ENCODE measurements around the gene LRRC59. TPM values are rescaled to one million over a fixed set of nuclear protein-coding genes. Genes with fewer than 3 reads are reported as not detected.
A peak's percentile ranks its signal among the peaks of the same experiment; 100 is the strongest.
"Not testable (repeated sequence)": the region's sequence is repeated elsewhere in the genome, so short reads cannot be mapped to it uniquely, and the experiment has no call there.

Gene LRRC59
- total RNA-seq, 2 experiments from 2014 or later: 45.0 to 47.1 TPM

- POLR2A ChIA-PET: interaction anchor here (0.6 kb wide), 1 partner anchor 9 kb away, joined by 3 read pairs; no protein-coding TSS in a partner anchor
- H3K27me3 Mint-ChIP-seq: no peaks in the 10 kb centered on the region
Measured at GRCh38 chr17:50428831-50429424, 31.6 kb upstream of the LRRC59 start.

GRCh38 chr17:50428126-50428525, 30.8 kb upstream of the LRRC59 start:
- H3K27me3 Mint-ChIP-seq; POLR2A ChIA-PET; DNase-seq; ATAC-seq (ENCODE audit: low read depth); H3K36me3 Mint-ChIP-seq; H3K9me3 Mint-ChIP-seq; H3K4me3 Mint-ChIP-seq: not testable (repeated sequence)
- H3K27ac Mint-ChIP-seq: peak overlapping the region; percentile 57
- H3K4me1 Mint-ChIP-seq: peaks cover 27% of the 10 kb centered on the region

More at GRCh38 chr17:50428831-50429424, 31.6 kb upstream of the LRRC59 start:
- Mint-ChIP-seq H3K4me1 (peaks cover 30% of the 10 kb centered on the region), H3K9me3 (no peaks in the 10 kb centered on the region), H3K27ac (no peak overlapping the region), H3K4me3 (no peak overlapping the region), H3K36me3 (peaks cover 4% of the 10 kb centered on the region)
- ATAC-seq (ENCODE audit: low read depth): no peak
- no peak for DNase-seq

GRCh38 chr17:50426814-50427787, 29.8 kb upstream of the LRRC59 start:
- POLR2A ChIA-PET: interaction anchor here (0.7 to 2.6 kb wide), 3 partner anchors 30 to 54 kb away, joined by 3 to 27 read pairs (median 8); partner anchors contain the start of genes EME1, LRRC59 and MRPL27
- Mint-ChIP-seq H3K27me3 (no peaks in the 10 kb centered on the region), H3K36me3 (peaks cover 4% of the 10 kb centered on the region), H3K9me3 (no peaks in the 10 kb centered on the region), H3K27ac (peak overlapping the region; percentile 87), H3K4me1 (peaks cover 27% of the 10 kb centered on the region), H3K4me3 (peak overlapping the region; percentile 91)
- ATAC-seq (ENCODE audit: low read depth) (peak; percentile 51), DNase-seq (peak; percentile 49)

GRCh38 chr17:50426472-50426782, 29.1 kb upstream of the LRRC59 start:
- peak; percentile 9 for ATAC-seq (ENCODE audit: low read depth)
- Mint-ChIP-seq H3K4me1 (peaks cover 29% of the 10 kb centered on the region), H3K4me3 (peak overlapping the region; percentile 91), H3K36me3 (peaks cover 2% of the 10 kb centered on the region), H3K27me3 (no peaks in the 10 kb centered on the region), H3K27ac (peak overlapping the region; percentile 87), H3K9me3 (no peaks in the 10 kb centered on the region)
- no peak for DNase-seq
- POLR2A ChIA-PET: interaction anchor here (0.7 to 2.6 kb wide), 5 partner anchors 30 to 53 kb away, joined by 3 to 27 read pairs (median 4); partner anchors contain the start of genes EME1, LRRC59 and MRPL27

- peak; percentile 82 for ATAC-seq (ENCODE audit: low read depth)
- H3K27ac Mint-ChIP-seq: peak within 1 kb of the TSS; percentile 87
- DNase-seq: peak; percentile 84
- H3K36me3 Mint-ChIP-seq: peaks cover 2% of the 10 kb centered on the region
- H3K4me3 Mint-ChIP-seq: peak within 1 kb of the TSS; percentile 91
- POLR2A ChIA-PET: interaction anchor here (1.2 to 2.6 kb wide), 4 partner anchors 29 to 54 kb away, joined by 3 to 27 read pairs (median 6); partner anchors contain the start of genes EME1, LRRC59 and MRPL27
- no peaks in the 10 kb centered on the region for H3K27me3 Mint-ChIP-seq
- peaks cover 34% of the 10 kb centered on the region for H3K4me1 Mint-ChIP-seq
- H3K9me3 Mint-ChIP-seq: no peaks in the 10 kb centered on the region
Measured at GRCh38 chr17:50425682-50426471, 28.6 kb upstream of the LRRC59 start, which contains the start of gene ACSF2. ACSF2 (plus strand) TSS chr17:50426218; CDS start chr17:50426262, 44 bp downstream.

GRCh38 chr17:50424996-50425681, 27.8 kb upstream of the LRRC59 start:
- POLR2A ChIA-PET: interaction anchor here (1.2 to 2.6 kb wide), 4 partner anchors 28 to 54 kb away, joined by 3 to 27 read pairs (median 6); partner anchors contain the start of genes EME1, LRRC59 and MRPL27
- ATAC-seq (ENCODE audit: low read depth) (no peak), DNase-seq (no peak)
- Mint-ChIP-seq H3K36me3 (peaks cover 2% of the 10 kb centered on the region), H3K9me3 (no peaks in the 10 kb centered on the region), H3K27ac (peak overlapping the region; percentile 83), H3K4me1 (peaks cover 36% of the 10 kb centered on the region), H3K4me3 (peak overlapping the region; percentile 86), H3K27me3 (no peaks in the 10 kb centered on the region)

GRCh38 chr17:50424246-50424995, 27.1 kb upstream of the LRRC59 start:
- DNase-seq: no peak
- Mint-ChIP-seq H3K4me3 (peak overlapping the region; percentile 32), H3K27me3 (no peaks in the 10 kb centered on the region), H3K27ac (no peak overlapping the region), H3K9me3 (peaks cover under 1% of the 10 kb centered on the region), H3K4me1 (peaks cover 33% of the 10 kb centered on the region), H3K36me3 (peaks cover 2% of the 10 kb centered on the region)
- POLR2A ChIA-PET: no interaction called here
- no peak for ATAC-seq (ENCODE audit: low read depth)

- POLR2A ChIA-PET: no interaction called here
- peaks cover 2% of the 10 kb centered on the region for H3K27me3 Mint-ChIP-seq
- peaks cover 5% of the 10 kb centered on the region for H3K36me3 Mint-ChIP-seq
- no peak overlapping the region for H3K27ac Mint-ChIP-seq
- no peak for ATAC-seq (ENCODE audit: low read depth)
- H3K4me1 Mint-ChIP-seq: peaks cover 31% of the 10 kb centered on the region
- no peak for DNase-seq
- H3K9me3 Mint-ChIP-seq: peaks cover 5% of the 10 kb centered on the region
- H3K4me3 Mint-ChIP-seq: no peak overlapping the region
Measured at GRCh38 chr17:50423553-50424159, 26.3 kb upstream of the LRRC59 start.

- no peak overlapping the region for H3K4me3 Mint-ChIP-seq
- H3K27me3 Mint-ChIP-seq: peaks cover 2% of the 10 kb centered on the region
- H3K9me3 Mint-ChIP-seq: peaks cover 5% of the 10 kb centered on the region
- peaks cover 29% of the 10 kb centered on the region for H3K4me1 Mint-ChIP-seq
- POLR2A ChIA-PET: interaction anchor here (2.1 kb wide), 1 partner anchor 8 kb away, joined by 7 read pairs; no protein-coding TSS in a partner anchor
- peaks cover 5% of the 10 kb centered on the region for H3K36me3 Mint-ChIP-seq
- no peak overlapping the region for H3K27ac Mint-ChIP-seq
- ATAC-seq (ENCODE audit: low read depth): no peak
- DNase-seq: no peak
Measured at GRCh38 chr17:50422738-50423137, 25.4 kb upstream of the LRRC59 start.

GRCh38 chr17:50421308-50422051, 24.2 kb upstream of the LRRC59 start:
- Mint-ChIP-seq H3K27me3 (peaks cover 7% of the 10 kb centered on the region), H3K36me3 (peaks cover 3% of the 10 kb centered on the region), H3K4me1 (peaks cover 18% of the 10 kb centered on the region), H3K9me3 (peaks cover 5% of the 10 kb centered on the region), H3K27ac (peak overlapping the region; percentile 86), H3K4me3 (peak overlapping the region; percentile 71)
- no peak for ATAC-seq (ENCODE audit: low read depth)
- DNase-seq: peak; percentile 35
- POLR2A ChIA-PET: interaction anchor here (0.6 to 2.1 kb wide), 6 partner anchors 9 to 252 kb away, joined by 3 to 7 read pairs (median 6); partner anchors contain the start of gene LRRC59

Measured in activated naive CD8-positive, alpha-beta T cell treated with anti-CD3 and anti-CD28 coated beads, Interleukin-2, amount 10 ng/mL, durations not matched to agents 7 days and 5 days (primary cell).